Nephron (organoid): ENCODE measurements around the gene RCCD1.

Experiments used
- H3K27ac Mint-ChIP-seq, 3 experiments: 2 replicates each; pipeline ENCODE4 v1.8.0; 2020; ENCODE audit warnings: mixed read lengths in 3 of 3, mild to moderate bottlenecking in 2 of 3, moderate library complexity in 1 of 3
- H3K27me3 Mint-ChIP-seq: 2 replicates; pipeline ENCODE4 v1.8.0; 2021; ENCODE audit warnings: low read depth, mild to moderate bottlenecking, moderate library complexity, mixed read lengths
- H3K36me3 Mint-ChIP-seq: 2 replicates; pipeline ENCODE4 v1.8.0; 2020; ENCODE audit warnings: low read depth, mixed read lengths
- H3K4me1 Mint-ChIP-seq: 2 replicates; pipeline ENCODE4 v1.8.0; 2020; ENCODE audit warnings: mixed read lengths
- H3K4me3 Mint-ChIP-seq, 3 experiments: 2 replicates each; pipeline ENCODE4 v1.8.0; 2020; ENCODE audit warnings: mild to moderate bottlenecking in 3 of 3, mixed read lengths in 3 of 3, moderate library complexity in 2 of 3
- H3K9me3 Mint-ChIP-seq: 2 replicates; pipeline ENCODE4 v1.8.0; 2020; ENCODE audit warnings: mixed read lengths
- TF ChIP-seq, protein P1 (sequence below), 3 experiments: fragments of 200-600 bp; sonication (generic); IDR thresholded peaks; one replicate each; pipeline ENCODE4 v1.5.0; 2021; ENCODE audit warnings: antibody characterized with exemption in 3 of 3; ENCODE audit not compliant: unreplicated experiment in 3 of 3

RCCD1 gene

GRCh38 chr15:90967206-90967605 is 12.5 kb downstream of the RCCD1 start:
- H3K4me3 Mint-ChIP-seq = no peak overlapping the region
- no peaks in the 10 kb centered on the region for H3K27me3 Mint-ChIP-seq
- no peaks in the 10 kb centered on the region for H3K4me1 Mint-ChIP-seq
- H3K36me3 Mint-ChIP-seq = peaks cover 60% of the 10 kb centered on the region
- H3K27ac Mint-ChIP-seq = no peak overlapping the region
- TF ChIP-seq, protein P1, sequence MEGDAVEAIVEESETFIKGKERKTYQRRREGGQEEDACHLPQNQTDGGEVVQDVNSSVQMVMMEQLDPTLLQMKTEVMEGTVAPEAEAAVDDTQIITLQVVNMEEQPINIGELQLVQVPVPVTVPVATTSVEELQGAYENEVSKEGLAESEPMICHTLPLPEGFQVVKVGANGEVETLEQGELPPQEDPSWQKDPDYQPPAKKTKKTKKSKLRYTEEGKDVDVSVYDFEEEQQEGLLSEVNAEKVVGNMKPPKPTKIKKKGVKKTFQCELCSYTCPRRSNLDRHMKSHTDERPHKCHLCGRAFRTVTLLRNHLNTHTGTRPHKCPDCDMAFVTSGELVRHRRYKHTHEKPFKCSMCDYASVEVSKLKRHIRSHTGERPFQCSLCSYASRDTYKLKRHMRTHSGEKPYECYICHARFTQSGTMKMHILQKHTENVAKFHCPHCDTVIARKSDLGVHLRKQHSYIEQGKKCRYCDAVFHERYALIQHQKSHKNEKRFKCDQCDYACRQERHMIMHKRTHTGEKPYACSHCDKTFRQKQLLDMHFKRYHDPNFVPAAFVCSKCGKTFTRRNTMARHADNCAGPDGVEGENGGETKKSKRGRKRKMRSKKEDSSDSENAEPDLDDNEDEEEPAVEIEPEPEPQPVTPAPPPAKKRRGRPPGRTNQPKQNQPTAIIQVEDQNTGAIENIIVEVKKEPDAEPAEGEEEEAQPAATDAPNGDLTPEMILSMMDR (IDR thresholded peaks at IDR 0.05; ENCODE audit: unreplicated experiment in 3 of 3) = no peak
- no peaks in the 10 kb centered on the region for H3K9me3 Mint-ChIP-seq

GRCh38 chr15:90968434-90968833 is 13.8 kb downstream of the RCCD1 start:
- Mint-ChIP-seq H3K4me3 (no peak overlapping the region), H3K4me1 (no peaks in the 10 kb centered on the region), H3K36me3 (peaks cover 62% of the 10 kb centered on the region), H3K27me3 (no peaks in the 10 kb centered on the region), H3K27ac (peak overlapping the region in 1 of 3 experiments; percentile 30), H3K9me3 (no peaks in the 10 kb centered on the region)
- TF ChIP-seq, protein P1 (IDR thresholded peaks at IDR 0.05; ENCODE audit: unreplicated experiment in 3 of 3) = no peak

GRCh38 chr15:90970274-90970673 is 15.6 kb downstream of the RCCD1 start:
- Mint-ChIP-seq H3K9me3 (no peaks in the 10 kb centered on the region), H3K27me3 (no peaks in the 10 kb centered on the region), H3K4me1 (no peaks in the 10 kb centered on the region), H3K27ac (no peak overlapping the region), H3K4me3 (no peak overlapping the region), H3K36me3 (peaks cover 70% of the 10 kb centered on the region)
- TF ChIP-seq, protein P1 (IDR thresholded peaks at IDR 0.05; ENCODE audit: unreplicated experiment in 3 of 3) = no peak

DNA sequence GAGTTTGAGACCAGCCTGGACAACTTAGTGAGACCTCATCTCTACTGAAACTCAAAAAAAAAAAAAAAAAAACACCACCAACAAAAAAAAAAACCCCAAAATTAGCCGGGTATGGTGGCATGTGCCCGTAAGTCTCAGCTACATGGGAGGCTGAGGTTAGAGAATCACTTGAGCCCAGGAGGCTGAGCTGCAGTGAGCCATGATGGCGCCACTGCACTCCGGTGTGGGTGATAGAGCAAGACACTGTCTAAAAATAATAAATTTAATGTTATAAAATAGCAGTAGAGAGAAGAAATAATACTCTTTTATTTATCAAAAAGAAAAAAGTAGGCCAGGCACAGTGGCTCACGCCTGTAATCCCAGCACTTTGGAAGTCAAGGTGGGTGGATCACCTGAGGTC is 17.4 kb downstream of the RCCD1 start:
- H3K27me3 Mint-ChIP-seq = no peaks in the 10 kb centered on the region
- TF ChIP-seq, protein P1 (IDR thresholded peaks at IDR 0.05; ENCODE audit: unreplicated experiment in 3 of 3) = no peak
- H3K27ac Mint-ChIP-seq = no peak overlapping the region
- peaks cover 63% of the 10 kb centered on the region for H3K36me3 Mint-ChIP-seq
- no peaks in the 10 kb centered on the region for H3K9me3 Mint-ChIP-seq
- no peaks in the 10 kb centered on the region for H3K4me1 Mint-ChIP-seq
- H3K4me3 Mint-ChIP-seq = no peak overlapping the region

- H3K36me3 Mint-ChIP-seq = peaks cover 63% of the 10 kb centered on the region
- TF ChIP-seq, protein P1 (IDR thresholded peaks at IDR 0.05; ENCODE audit: unreplicated experiment in 3 of 3) = no peak
- no peak overlapping the region for H3K27ac Mint-ChIP-seq
- H3K4me3 Mint-ChIP-seq = no peak overlapping the region
- no peaks in the 10 kb centered on the region for H3K27me3 Mint-ChIP-seq
- no peaks in the 10 kb centered on the region for H3K9me3 Mint-ChIP-seq
- no peaks in the 10 kb centered on the region for H3K4me1 Mint-ChIP-seq
These were observed 19.5 kb downstream of the RCCD1 start for GRCh38 chr15:90974216-90974615.

DNA sequence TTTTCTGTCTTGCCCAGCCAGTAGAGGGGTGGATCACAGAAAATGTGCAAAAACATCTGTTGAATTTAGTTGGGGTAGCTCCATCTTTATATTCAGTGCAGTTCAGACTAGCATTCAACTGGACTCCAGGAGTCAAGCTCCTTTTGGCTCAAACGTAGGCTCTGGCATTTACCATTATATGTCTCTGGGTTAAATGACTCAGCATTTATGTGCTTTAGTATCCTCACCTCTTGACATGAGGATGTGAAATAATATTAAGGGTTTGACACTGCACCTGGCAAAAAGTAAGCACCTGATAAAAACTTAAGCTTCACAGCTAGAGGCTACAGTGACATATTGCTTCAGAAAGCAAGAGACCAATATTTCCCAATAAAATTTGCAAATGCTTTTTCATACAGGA is 24.9 kb downstream of the RCCD1 start:
- Mint-ChIP-seq H3K27ac (no peak overlapping the region), H3K4me1 (no peaks in the 10 kb centered on the region), H3K27me3 (no peaks in the 10 kb centered on the region), H3K4me3 (no peak overlapping the region), H3K36me3 (peaks cover 70% of the 10 kb centered on the region), H3K9me3 (no peaks in the 10 kb centered on the region)
- TF ChIP-seq, protein P1 (IDR thresholded peaks at IDR 0.05; ENCODE audit: unreplicated experiment in 3 of 3) = no peak
